GM12873 (cell line): ENCODE measurements around the gene ANKFN1.

Experiments
- CTCF ChIP-seq: IDR thresholded peaks from 2 replicates; pipeline ENCODE4 v1.5.1; 2012; ENCODE audit warnings: low read depth, mild to moderate bottlenecking, moderate library complexity, low read length, control low read depth; ENCODE audit not compliant: insufficient read depth; ENCODE audit errors: missing control alignments

ANKFN1 gene

GRCh38 chr17:56148333-56148732 is 4.9 kb upstream of the ANKFN1 start:
- no peak for TF ChIP-seq CTCF

DNA sequence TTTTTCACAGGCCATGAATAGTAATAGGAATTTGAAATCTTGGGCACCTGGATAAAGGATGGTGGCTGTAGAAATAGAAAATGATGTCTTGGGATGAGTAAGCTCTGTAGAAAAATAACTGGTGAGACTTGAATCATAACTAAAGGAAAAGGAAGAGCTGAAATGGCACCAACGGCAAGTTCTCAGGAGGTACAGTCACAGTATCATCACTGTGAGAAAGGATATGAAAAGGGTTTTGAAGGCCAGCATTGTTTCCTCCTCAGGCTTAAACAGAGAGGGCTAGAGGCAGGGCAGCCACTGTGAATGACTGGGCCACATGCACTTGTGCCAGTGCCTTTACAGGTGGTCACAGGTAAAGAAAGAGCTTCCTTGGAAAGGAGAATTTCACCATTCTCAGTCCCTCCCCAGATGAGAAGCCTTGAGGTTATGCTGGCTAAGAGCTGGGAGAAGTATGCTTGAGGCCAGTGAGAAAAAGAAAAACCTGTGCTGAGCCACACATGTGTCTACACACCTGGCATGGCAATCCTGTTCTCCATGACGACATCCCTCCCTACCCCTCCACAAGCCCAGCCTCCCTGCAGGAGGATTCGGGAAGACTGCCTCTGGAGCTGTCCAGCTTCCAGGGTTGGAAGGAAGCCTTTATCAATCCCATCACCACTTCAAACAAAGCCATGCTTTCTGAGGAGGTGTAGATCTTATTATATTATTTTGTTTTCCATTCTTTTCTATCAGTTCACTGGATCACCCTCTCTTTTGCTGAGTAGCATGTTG is 3.8 kb upstream of the ANKFN1 start:
- no peak for TF ChIP-seq CTCF

GRCh38 chr17:56150649-56151048 is 2.6 kb upstream of the ANKFN1 start:
- TF ChIP-seq CTCF: no peak

- no peak for TF ChIP-seq CTCF
These were observed 4.6 kb downstream of the ANKFN1 start for GRCh38 chr17:56157845-56158244.

DNA sequence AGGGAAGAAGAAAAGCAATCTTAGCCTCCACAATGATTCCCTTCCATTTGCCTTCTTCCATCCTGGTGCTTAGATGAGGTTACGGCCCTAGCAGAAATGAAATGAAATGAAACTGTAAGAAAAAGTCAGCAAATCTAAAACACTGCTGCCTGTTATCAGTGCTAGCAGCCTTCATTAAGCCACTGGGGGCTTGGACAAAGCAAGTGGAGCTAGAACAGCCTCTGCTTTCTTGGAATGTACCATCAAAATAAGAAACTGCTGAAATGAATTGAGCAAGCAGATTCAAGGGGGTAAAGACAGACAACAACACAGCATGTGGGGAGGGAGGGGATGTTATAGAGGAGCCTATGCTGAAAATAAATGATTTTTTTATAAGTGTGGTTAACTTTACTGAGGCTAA is 5.1 kb downstream of the ANKFN1 start:
- no peak for TF ChIP-seq CTCF

- TF ChIP-seq CTCF: no peak
These were observed 5.9 kb downstream of the ANKFN1 start for GRCh38 chr17:56158915-56159825.

DNA sequence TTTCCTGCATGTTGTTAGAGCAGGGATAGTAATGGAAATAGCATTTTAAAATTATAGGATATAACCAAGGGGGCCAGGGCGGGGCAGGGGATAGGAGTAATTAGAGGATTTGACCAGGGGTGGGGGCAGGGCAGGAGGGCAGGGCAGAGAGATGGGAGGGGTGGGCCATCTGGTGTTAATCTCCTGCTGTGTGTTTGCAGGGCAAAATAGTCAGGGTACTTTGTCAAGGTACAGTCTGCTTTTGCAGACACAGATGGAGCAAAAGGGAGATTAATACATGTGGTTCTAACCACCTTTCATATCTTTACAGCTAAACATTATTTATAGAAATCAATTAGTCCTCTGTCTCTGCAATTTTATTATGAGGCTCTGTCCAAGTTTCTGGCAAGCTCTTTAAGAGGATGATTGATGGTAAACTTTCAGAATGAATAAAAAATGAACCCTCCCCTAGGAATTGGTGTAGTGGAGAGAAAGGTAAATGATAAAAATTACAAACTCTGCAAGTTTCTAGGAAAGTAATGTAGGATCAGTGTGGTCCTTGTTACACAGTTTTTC is 6.6 kb downstream of the ANKFN1 start:
- TF ChIP-seq CTCF: no peak
